Neural progenitor cell (in vitro differentiated cells): Measurements from ENCODE around the gene XPR1. TPM values are rescaled to one million over a fixed set of nuclear protein-coding genes. Genes with fewer than 3 reads are reported as not detected.
A peak's percentile ranks its signal among the peaks of the same experiment; 100 is the strongest.

Experiments used
- DNase-seq: peaks from one replicate; pipeline ENCODE4 v3.0.0-alpha.2; 2016; ENCODE audit warnings: low spot score
- H2AFZ ChIP-seq: fragments of 200-600 bp; sonication (generic); replicated peaks from 2 replicates; pipeline ENCODE4 v1.6.1; 2016; ENCODE audit warnings: antibody characterized with exemption
- H3F3A ChIP-seq: fragments of 200-600 bp; sonication (generic); 2 replicates; pipeline ENCODE4 v1.6.1; 2016; ENCODE audit warnings: antibody characterized with exemption, low read depth
- H3K27ac ChIP-seq: fragments of 200-600 bp; sonication (generic); 2 replicates; pipeline ENCODE4 v1.5.1; 2016; ENCODE audit warnings: mild to moderate bottlenecking
- H3K27me3 ChIP-seq: fragments of 200-600 bp; sonication (generic); 2 replicates; pipeline ENCODE4 v1.6.1; 2016; ENCODE audit warnings: mild to moderate bottlenecking, moderate library complexity
- H3K36me3 ChIP-seq: fragments of 200-600 bp; sonication (generic); 2 replicates; pipeline ENCODE4 v1.5.1; 2016
- H3K4me1 ChIP-seq: fragments of 200-600 bp; sonication (generic); 2 replicates; pipeline ENCODE4 v1.6.1; 2016; ENCODE audit warnings: mixed run types
- H3K4me2 ChIP-seq: fragments of 200-600 bp; sonication (generic); 2 replicates; pipeline ENCODE4 v1.6.1; 2016
- H3K4me3 ChIP-seq: fragments of 200-600 bp; sonication (generic); 2 replicates; pipeline ENCODE4 v1.5.1; 2016
- H3K79me2 ChIP-seq: fragments of 200-600 bp; sonication (generic); 2 replicates; pipeline ENCODE4 v1.6.1; 2016; ENCODE audit warnings: low read depth
- H3K9ac ChIP-seq: fragments of 200-600 bp; sonication (generic); 2 replicates; pipeline ENCODE4 v1.6.1; 2016
- H3K9me3 ChIP-seq: fragments of 200-600 bp; sonication (generic); 2 replicates; pipeline ENCODE4 v1.5.1; 2016; ENCODE audit warnings: low read depth
- H4K20me1 ChIP-seq: fragments of 200-600 bp; sonication (generic); 2 replicates; pipeline ENCODE4 v1.6.1; 2016; ENCODE audit warnings: low read depth
- H3K27ac Mint-ChIP-seq: 3 replicates; pipeline ENCODE4 v1.8.0; 2021; ENCODE audit warnings: mixed read lengths
- H3K27me3 Mint-ChIP-seq: 2 replicates; pipeline ENCODE4 v1.8.0; 2022; ENCODE audit warnings: low read depth, mild to moderate bottlenecking, inconsistent platforms, moderate library complexity, mixed read lengths; ENCODE audit not compliant: insufficient read depth
- H3K36me3 Mint-ChIP-seq: 3 replicates; pipeline ENCODE4 v1.8.0; 2021; ENCODE audit warnings: mixed read lengths
- H3K4me1 Mint-ChIP-seq: 3 replicates; pipeline ENCODE4 v1.8.0; 2021; ENCODE audit warnings: mixed read lengths
- H3K4me3 Mint-ChIP-seq: 3 replicates; pipeline ENCODE4 v1.8.0; 2021; ENCODE audit warnings: mild to moderate bottlenecking, moderate library complexity, mixed read lengths
- H3K9me3 Mint-ChIP-seq: 3 replicates; pipeline ENCODE4 v1.8.0; 2020; ENCODE audit warnings: mixed read lengths
- CTCF ChIP-seq: fragments of 200-600 bp; sonication (generic); IDR thresholded peaks from 2 replicates; pipeline ENCODE4 v1.5.1; 2017; ENCODE audit warnings: antibody characterized with exemption, mild to moderate bottlenecking
- EZH2 ChIP-seq: fragments of 200-600 bp; sonication (generic); IDR thresholded peaks from 2 replicates; pipeline ENCODE4 v1.6.1; 2017; ENCODE audit warnings: antibody characterized with exemption, mild to moderate bottlenecking, moderate library complexity
- EZH2phosphoT487 ChIP-seq: fragments of 200-600 bp; sonication (generic); IDR thresholded peaks from 2 replicates; pipeline ENCODE4 v1.6.1; 2017; ENCODE audit warnings: antibody characterized with exemption
- total RNA-seq: library from RNA; depleted of rRNA; stranded (reverse); fragments of >200 nt; gene quantifications from 2 replicates; pipeline ENCODE4 v1.2.3, GENCODE V29; 2015; ENCODE audit warnings: low replicate concordance

XPR1 gene
- total RNA-seq, 1 donor from 2014 or later, result 75.0 TPM

- no peak overlapping the region for H3K4me2 ChIP-seq
- H3K9me3 ChIP-seq, result no peaks in the 10 kb centered on the region
- Mint-ChIP-seq H3K9me3 (no peaks in the 10 kb centered on the region), H3K36me3 (no peaks in the 10 kb centered on the region), H3K27me3 (peaks cover 12% of the 10 kb centered on the region), H3K4me3 (no peak overlapping the region), H3K27ac (no peak overlapping the region), H3K4me1 (peaks cover 61% of the 10 kb centered on the region)
- TF ChIP-seq EZH2, result no peak
- TF ChIP-seq EZH2phosphoT487, result no peak
- TF ChIP-seq CTCF, result peak; percentile 48
- no peak for DNase-seq
- H4K20me1 ChIP-seq, result no peaks in the 10 kb centered on the region
- H2AFZ ChIP-seq, result no peak overlapping the region
- no peaks in the 10 kb centered on the region for H3K36me3 ChIP-seq
- H3K27ac ChIP-seq, result no peak overlapping the region
- H3K9ac ChIP-seq, result no peak overlapping the region
- peaks cover 29% of the 10 kb centered on the region for H3F3A ChIP-seq
- H3K27me3 ChIP-seq, result no peaks in the 10 kb centered on the region
- no peak overlapping the region for H3K4me3 ChIP-seq
- no peaks in the 10 kb centered on the region for H3K79me2 ChIP-seq
- peaks cover 58% of the 10 kb centered on the region for H3K4me1 ChIP-seq
Observed at GRCh38 chr1:180920702-180921101, 288.9 kb downstream of the XPR1 start.

GRCh38 chr1:180921386-180921785 is 289.6 kb downstream of the XPR1 start:
- H3K4me3 ChIP-seq, result no peak overlapping the region
- no peaks in the 10 kb centered on the region for H3K9me3 Mint-ChIP-seq
- H4K20me1 ChIP-seq, result no peaks in the 10 kb centered on the region
- H3K27me3 ChIP-seq, result no peaks in the 10 kb centered on the region
- H3K27me3 Mint-ChIP-seq, result peaks cover 10% of the 10 kb centered on the region
- TF ChIP-seq EZH2phosphoT487 (no peak), CTCF (no peak), EZH2 (no peak)
- no peaks in the 10 kb centered on the region for H3K36me3 Mint-ChIP-seq
- H3K36me3 ChIP-seq, result no peaks in the 10 kb centered on the region
- no peaks in the 10 kb centered on the region for H3K9me3 ChIP-seq
- H2AFZ ChIP-seq, result no peak overlapping the region
- H3K4me1 Mint-ChIP-seq, result peaks cover 67% of the 10 kb centered on the region
- DNase-seq, result no peak
- no peak overlapping the region for H3K4me3 Mint-ChIP-seq
- no peak overlapping the region for H3K27ac Mint-ChIP-seq
- no peak overlapping the region for H3K27ac ChIP-seq
- peak overlapping the region; percentile 70 for H3K4me2 ChIP-seq
- peaks cover 36% of the 10 kb centered on the region for H3F3A ChIP-seq
- H3K4me1 ChIP-seq, result peaks cover 65% of the 10 kb centered on the region
- no peak overlapping the region for H3K9ac ChIP-seq
- H3K79me2 ChIP-seq, result no peaks in the 10 kb centered on the region

- Histone ChIP-seq H4K20me1 (peaks cover 3% of the 10 kb centered on the region), H3K4me1 (peaks cover 72% of the 10 kb centered on the region), H3K36me3 (no peaks in the 10 kb centered on the region), H3F3A (peaks cover 43% of the 10 kb centered on the region), H3K4me2 (peak overlapping the region; percentile 70), H3K4me3 (no peak overlapping the region), H3K9ac (no peak overlapping the region), H3K9me3 (no peaks in the 10 kb centered on the region), H2AFZ (no peak overlapping the region), H3K27ac (peak overlapping the region; percentile 71), H3K27me3 (no peaks in the 10 kb centered on the region), H3K79me2 (no peaks in the 10 kb centered on the region)
- no peaks in the 10 kb centered on the region for H3K9me3 Mint-ChIP-seq
- no peak overlapping the region for H3K4me3 Mint-ChIP-seq
- TF ChIP-seq EZH2 (no peak), EZH2phosphoT487 (no peak), CTCF (no peak)
- no peak overlapping the region for H3K27ac Mint-ChIP-seq
- H3K4me1 Mint-ChIP-seq, result peaks cover 74% of the 10 kb centered on the region
- no peaks in the 10 kb centered on the region for H3K36me3 Mint-ChIP-seq
- H3K27me3 Mint-ChIP-seq, result peaks cover 13% of the 10 kb centered on the region
- no peak for DNase-seq
Observed at GRCh38 chr1:180921891-180922630, 290.2 kb downstream of the XPR1 start.
